H1 (cell line): ENCODE measurements around the gene APOC3. TPM values are rescaled to one million over a fixed set of nuclear protein-coding genes. Genes with fewer than 3 reads are reported as not detected.

Experiments
- CTCF ChIA-PET: fragments of 300-600 bp; sonication (Branson Sonifier 250); formaldehyde crosslinking; loops from one replicate; lab custom pipeline; 2021; ENCODE audit not compliant: partially characterized antibody; lab: Charles Lee
- POLR2A ChIA-PET: fragments of 300-600 bp; sonication (Branson Sonifier 250); formaldehyde crosslinking; loops from one replicate; lab custom pipeline; 2021; ENCODE audit warnings: inconsistent platforms; ENCODE audit not compliant: partially characterized antibody; lab: Charles Lee
- DNase-seq, 2 experiments: peaks; one replicate each; pipeline versions ENCODE4 v3.0.0 to v3.0.0-alpha.2; 2010 to 2022; ENCODE audit warnings: low spot score in 2 of 2, low read depth in 1 of 2, mixed read lengths in 1 of 2
- FAIRE-seq: peaks from 2 replicates; lab custom pipeline; 2011; peaks lifted over from hg19 to GRCh38; lab: Jason Lieb, UNC
- H2AFZ ChIP-seq: 2 replicates; pipeline ENCODE4 v1.8.1; 2012; ENCODE audit warnings: low read length, inconsistent platforms
- H2AK5ac ChIP-seq: 2 replicates; pipeline ENCODE4 v1.6.1; 2013; ENCODE audit warnings: low read depth, low read length
- H2BK120ac ChIP-seq: replicated peaks from 2 replicates; pipeline ENCODE3; 2013; ENCODE audit warnings: low read depth, low read length, inconsistent platforms
- H2BK12ac ChIP-seq: 2 replicates; pipeline ENCODE4 v1.6.1; 2013; ENCODE audit warnings: low read depth, low read length
- H2BK15ac ChIP-seq: 2 replicates; pipeline ENCODE4 v1.6.1; 2013; ENCODE audit warnings: low read length
- H2BK20ac ChIP-seq: 2 replicates; pipeline ENCODE4 v1.6.1; 2013; ENCODE audit warnings: low read length
- H2BK5ac ChIP-seq: 2 replicates; pipeline ENCODE4 v1.6.1; 2013; ENCODE audit warnings: low read depth, low read length
- H3K14ac ChIP-seq: 2 replicates; pipeline ENCODE4 v1.6.1; 2013; ENCODE audit warnings: inconsistent platforms; ENCODE audit not compliant: insufficient read length
- H3K18ac ChIP-seq: 2 replicates; pipeline ENCODE4 v1.6.1; 2013; ENCODE audit warnings: low read length; ENCODE audit errors: extremely low read depth
- H3K23ac ChIP-seq: 2 replicates; pipeline ENCODE4 v1.6.1; 2013; ENCODE audit warnings: inconsistent platforms; ENCODE audit not compliant: insufficient read length
- H3K23me2 ChIP-seq: 2 replicates; pipeline ENCODE4 v1.6.1; 2013; ENCODE audit warnings: low read depth, low read length
- H3K27ac ChIP-seq: 2 replicates; pipeline ENCODE4 v1.6.1; 2011; ENCODE audit warnings: low read depth, low read length, inconsistent platforms
- H3K27me3 ChIP-seq, 4 experiments: replicated peaks in 1 of 4; 1 replicate in 1 of 4; 2 replicates in 3 of 4; pipeline versions ENCODE4 v1.6.1 to v1.8.1; 2011 to 2013; ENCODE audit warnings: low read length in 3 of 4, mild to moderate bottlenecking in 3 of 4, inconsistent platforms in 2 of 4, mixed read lengths in 2 of 4, moderate library complexity in 1 of 4; ENCODE audit not compliant: control insufficient read depth in 3 of 4, insufficient read depth in 3 of 4; ENCODE audit errors: extremely low read depth in 1 of 4
- H3K36me3 ChIP-seq, 4 experiments: 2 replicates each; pipeline versions ENCODE4 v1.6.1 to v1.8.1; 2011 to 2013; ENCODE audit warnings: mild to moderate bottlenecking in 4 of 4, low read length in 3 of 4, moderate library complexity in 2 of 4, control low read depth in 1 of 4, inconsistent platforms in 1 of 4; ENCODE audit not compliant: insufficient read depth in 4 of 4, control insufficient read depth in 2 of 4
- H3K4ac ChIP-seq: replicated peaks from 2 replicates; pipeline ENCODE3; 2013; ENCODE audit warnings: low read length, low read depth, mixed read lengths, inconsistent platforms; ENCODE audit not compliant: insufficient read length
- H3K4me1 ChIP-seq, 4 experiments: replicated peaks in 1 of 4; 1 replicate in 1 of 4; 2 replicates in 3 of 4; pipeline versions ENCODE4 v1.6.1 to v1.8.1; 2011 to 2013; ENCODE audit warnings: low read length in 3 of 4, inconsistent platforms in 2 of 4, mixed read lengths in 1 of 4; ENCODE audit not compliant: insufficient read depth in 4 of 4, control insufficient read depth in 3 of 4
- H3K4me2 ChIP-seq, 2 experiments: 2 replicates each; pipeline versions ENCODE4 v1.6.1 to v1.8.1; 2011 to 2013; ENCODE audit warnings: low read depth in 2 of 2, low read length in 2 of 2, control low read depth in 1 of 2, inconsistent platforms in 1 of 2, mild to moderate bottlenecking in 1 of 2; ENCODE audit not compliant: insufficient read depth in 1 of 2
- H3K4me3 ChIP-seq, 4 experiments: fragments of 200-600, 300-600 bp in 1 of 4; sonication (generic), shearing (Covaris generic), sonication (Bioruptor Twin) in 1 of 4; 2 replicates each; pipeline versions ENCODE4 v1.5.1 to v1.8.1; 2011 to 2016; ENCODE audit warnings: low read length in 4 of 4, low read depth in 3 of 4, control low read depth in 2 of 4, inconsistent platforms in 2 of 4, mild to moderate bottlenecking in 2 of 4, mixed read lengths in 1 of 4, moderate library complexity in 1 of 4; ENCODE audit not compliant: insufficient read depth in 2 of 4; ENCODE audit errors: extremely low read depth in 1 of 4
- H3K56ac ChIP-seq: replicated peaks from 2 replicates; pipeline ENCODE3; 2013; ENCODE audit warnings: low read depth, mild to moderate bottlenecking, mixed read lengths, low read length, inconsistent platforms; ENCODE audit not compliant: insufficient read length
- H3K79me1 ChIP-seq: 2 replicates; pipeline ENCODE4 v1.6.1; 2013; ENCODE audit warnings: low read depth, low read length, control low read depth
- H3K79me2 ChIP-seq, 2 experiments: 2 replicates each; pipeline versions ENCODE4 v1.6.1 to v1.8.1; 2012 to 2013; ENCODE audit warnings: low read length in 2 of 2, mild to moderate bottlenecking in 2 of 2, inconsistent platforms in 1 of 2; ENCODE audit not compliant: insufficient read depth in 2 of 2, control insufficient read depth in 1 of 2
- H3K9ac ChIP-seq, 4 experiments: replicated peaks in 1 of 4; 1 replicate in 1 of 4; 2 replicates in 3 of 4; pipeline versions ENCODE4 v1.6.1 to v1.8.1; 2011 to 2013; ENCODE audit warnings: low read depth in 3 of 4, low read length in 3 of 4, control low read depth in 2 of 4, mild to moderate bottlenecking in 2 of 4, moderate library complexity in 2 of 4, inconsistent platforms in 1 of 4; ENCODE audit errors: extremely low read depth in 1 of 4
- H3K9me3 ChIP-seq, 2 experiments: 2 replicates each; pipeline versions ENCODE4 v1.6.1 to v1.8.1; 2012 to 2013; ENCODE audit warnings: mild to moderate bottlenecking in 2 of 2, moderate library complexity in 2 of 2, control low read depth in 1 of 2, inconsistent platforms in 1 of 2, low read depth in 1 of 2, low read length in 1 of 2, mixed read lengths in 1 of 2; ENCODE audit not compliant: insufficient read depth in 2 of 2
- H4K20me1 ChIP-seq, 2 experiments: replicated peaks in 1 of 2; 2 replicates each; pipeline versions ENCODE3 to v1.8.1; 2011 to 2013; ENCODE audit warnings: inconsistent platforms in 2 of 2, low read length in 2 of 2, mild to moderate bottlenecking in 1 of 2; ENCODE audit not compliant: insufficient read depth in 2 of 2, control insufficient read depth in 1 of 2
- H4K5ac ChIP-seq: 2 replicates; pipeline ENCODE4 v1.6.1; 2013; ENCODE audit warnings: low read length, low read depth, mixed read lengths, inconsistent platforms; ENCODE audit not compliant: insufficient read length
- H4K8ac ChIP-seq: 2 replicates; pipeline ENCODE4 v1.8.0; 2013; ENCODE audit warnings: mild to moderate bottlenecking, moderate library complexity, low read length, inconsistent platforms; ENCODE audit not compliant: insufficient read depth; ENCODE audit errors: extremely low read depth
- H4K91ac ChIP-seq: replicated peaks from 2 replicates; pipeline ENCODE3; 2013; ENCODE audit warnings: low read length, mixed read lengths, inconsistent platforms; ENCODE audit not compliant: insufficient read length
- WGBS, 2 experiments: shearing (Covaris generic) in 1 of 2; methylation state at CpG; one replicate each; pipeline versions ENCODE4 v1.1.6 to v1.1.7; 2013 to 2015; ENCODE audit warnings: low lambda C conversion rate in 2 of 2, mixed read lengths in 2 of 2, inconsistent platforms in 1 of 2, low coverage in 1 of 2, missing lambda C conversion rate in 1 of 2; ENCODE audit not compliant: insufficient replicate concordance in 2 of 2, insufficient coverage in 1 of 2, insufficient read length in 1 of 2; ENCODE audit errors: extremely low coverage in 1 of 2, missing lambda C conversion rate in 1 of 2; 5-methylcytosine and 5-hydroxymethylcytosine counted together
- polyA plus RNA-seq, 7 experiments: library from polyadenylated mRNA; depleted of rRNA in 3 of 7; stranded (reverse) in 5 of 7; unstranded in 2 of 7; fragments of >200 nt in 5 of 7; fragments of 200-250 nt in 2 of 7; gene quantifications; 1 replicate in 5 of 7; 2 replicates in 1 of 7; 4 replicates in 1 of 7; pipeline versions ENCODE4 v1.2.1 to v1.2.3, GENCODE V29; 2011 to 2013; ENCODE audit warnings: missing spikeins in 2 of 7, mixed read lengths in 2 of 7
- total RNA-seq: library from RNA; stranded (reverse); fragmentation: NEBNext Ultra II Directional; extraction: Animal tissue kit (Norgen Biotek cat#: 25700); gene quantifications from 2 replicates; pipeline ENCODE4 v1.2.1, GENCODE V29; 2021

APOC3 gene
- total and polyA plus RNA-seq, 2 of the 8 experiments (the other 6 are each of a cell fraction or from before 2014, with no cell fraction given): not detected

GRCh38 chr11:116782728-116783127 lies 47.0 kb upstream of the APOC3 start:
- no peak overlapping the region for H3K27ac ChIP-seq
- no peaks in the 10 kb centered on the region for H3K9me3 ChIP-seq
- H3K23ac ChIP-seq: no peak overlapping the region
- no peak overlapping the region for H2BK20ac ChIP-seq
- DNase-seq (no peak), FAIRE-seq (no peak)
- peaks cover 2% of the 10 kb centered on the region in 2 experiments for H4K20me1 ChIP-seq
- H3K79me1 ChIP-seq: peaks cover 5% of the 10 kb centered on the region; the same call in 1 of the 2 replicates
- no peak overlapping the region for H3K18ac ChIP-seq
- H3K14ac ChIP-seq: no peak overlapping the region
- ChIA-PET POLR2A (interaction anchor here (0.7 to 2.9 kb wide), 2 partner anchors 9 to 326 kb away, joined by 3 to 13 read pairs; partner anchors contain the start of gene BUD13), CTCF (interaction anchor here (1.1 kb wide), 1 partner anchor 8 kb away, joined by 3 read pairs; the partner anchor contains the start of gene APOA5)
- no peak overlapping the region for H4K91ac ChIP-seq
- H3K56ac ChIP-seq: no peak overlapping the region
- H3K27me3 ChIP-seq: no peaks in the 10 kb centered on the region
- peaks cover 5% of the 10 kb centered on the region for H3K23me2 ChIP-seq
- H3K4me1 ChIP-seq: peaks cover 0 to 7% (median 2%) of the 10 kb centered on the region in 4 experiments; a peak in 4 of 7 replicates
- H2BK5ac ChIP-seq: no peak overlapping the region
- no peak overlapping the region for H4K5ac ChIP-seq
- H3K79me2 ChIP-seq: peaks cover 0 to 15% of the 10 kb centered on the region in 2 experiments; a peak in 2 of 4 replicates
- H2BK120ac ChIP-seq: no peak overlapping the region
- H2BK12ac ChIP-seq: no peak overlapping the region
- no peak overlapping the region for H3K4me3 ChIP-seq
- H2AFZ ChIP-seq: no peak overlapping the region
- 87% methylated on average over 4 of the region's 4 CpGs; no CpG with 5 or more reads in 1 of the 2 experiments for WGBS, 2 experiments
- H2BK15ac ChIP-seq: no peak overlapping the region
- no peak overlapping the region for H2AK5ac ChIP-seq
- H3K4me2 ChIP-seq: no peak overlapping the region
- no peak overlapping the region for H3K9ac ChIP-seq
- H4K8ac ChIP-seq: no peak overlapping the region
- no peak overlapping the region for H3K4ac ChIP-seq
- H3K36me3 ChIP-seq: peaks cover 50 to 83% (median 62%) of the 10 kb centered on the region in 4 experiments
